ENCODE measurements around the gene APBB1IP.

Gene APBB1IP

DNA sequence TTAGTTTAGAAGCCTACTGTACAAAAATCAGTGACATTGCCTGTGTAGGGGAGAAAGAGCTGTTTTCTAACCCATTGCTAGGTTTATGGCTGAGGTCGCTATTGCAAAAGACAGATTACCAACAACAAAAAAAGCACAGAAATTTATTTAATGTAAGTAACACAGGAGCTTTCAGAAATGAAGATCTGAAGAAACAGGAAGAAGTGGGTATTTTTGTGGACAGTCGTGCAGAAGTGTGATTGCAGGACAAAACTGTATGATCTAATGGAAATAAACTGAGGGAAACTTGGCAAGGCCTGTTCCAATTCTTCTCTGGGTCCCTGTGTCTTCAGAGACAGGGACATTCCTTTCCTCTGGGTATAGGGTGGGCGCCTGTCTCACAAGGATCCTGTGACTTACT, 87.4 kb downstream of the APBB1IP start:
- no peaks in the 10 kb centered on the region for H3K27me3 Mint-ChIP-seq
- no peaks in the 10 kb centered on the region for H3K9me3 Mint-ChIP-seq
- H3K27ac Mint-ChIP-seq = peak overlapping the region; percentile 64
- H3K36me3 Mint-ChIP-seq (ENCODE audit: low read depth) = peaks cover 71% of the 10 kb centered on the region
- peaks cover 38% of the 10 kb centered on the region for H3K4me1 Mint-ChIP-seq (ENCODE audit: low read depth)
- no peak overlapping the region for H3K4me3 Mint-ChIP-seq

DNA sequence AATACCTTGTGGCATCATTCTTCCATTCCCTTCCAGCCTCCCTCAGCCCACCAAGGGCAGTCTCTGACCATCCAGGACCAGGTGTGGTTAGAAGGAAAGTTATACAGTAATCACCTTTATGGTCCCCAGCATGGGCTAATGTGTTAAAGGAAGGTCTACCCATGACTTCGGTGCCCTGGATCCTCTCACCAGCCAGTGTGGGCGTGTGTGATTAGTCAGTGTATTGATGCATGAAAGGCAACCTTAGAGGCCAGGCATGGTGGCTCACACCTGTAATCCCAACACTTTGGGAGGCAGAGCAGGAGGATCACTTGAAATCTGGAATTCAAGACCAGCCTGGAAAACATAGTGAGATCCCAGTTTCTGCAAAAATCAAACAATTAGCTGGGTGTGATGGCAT, 88.9 kb downstream of the APBB1IP start:
- peaks cover 38% of the 10 kb centered on the region for H3K4me1 Mint-ChIP-seq (ENCODE audit: low read depth)
- no peaks in the 10 kb centered on the region for H3K9me3 Mint-ChIP-seq
- H3K27me3 Mint-ChIP-seq = no peaks in the 10 kb centered on the region
- H3K27ac Mint-ChIP-seq = no peak overlapping the region
- H3K4me3 Mint-ChIP-seq = no peak overlapping the region
- H3K36me3 Mint-ChIP-seq (ENCODE audit: low read depth) = peaks cover 65% of the 10 kb centered on the region

DNA sequence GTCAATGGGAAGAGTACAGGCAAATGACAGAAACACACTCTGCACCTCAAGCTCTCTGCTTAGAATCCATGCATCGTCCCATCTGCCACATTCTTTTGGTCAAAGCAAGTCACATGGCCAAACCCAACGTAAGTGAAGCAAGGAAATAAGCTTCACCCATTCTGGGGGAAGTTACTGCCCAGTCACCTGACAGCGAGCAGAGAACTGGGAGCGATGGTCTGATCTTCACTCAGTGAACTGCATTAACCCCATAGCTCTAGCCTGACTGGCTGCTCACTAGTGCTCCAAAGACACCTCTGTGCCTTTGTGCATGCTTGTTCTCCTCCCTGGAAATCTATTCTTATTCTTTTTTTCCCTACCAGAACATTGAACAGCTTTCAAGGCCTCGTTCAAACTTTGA, 89.9 kb downstream of the APBB1IP start:
- H3K4me3 Mint-ChIP-seq = no peak overlapping the region
- H3K4me1 Mint-ChIP-seq (ENCODE audit: low read depth) = peaks cover 36% of the 10 kb centered on the region
- H3K27ac Mint-ChIP-seq = no peak overlapping the region
- peaks cover 61% of the 10 kb centered on the region for H3K36me3 Mint-ChIP-seq (ENCODE audit: low read depth)
- H3K27me3 Mint-ChIP-seq = no peaks in the 10 kb centered on the region
- H3K9me3 Mint-ChIP-seq = no peaks in the 10 kb centered on the region

- no peak overlapping the region for H3K27ac Mint-ChIP-seq
- peaks cover 31% of the 10 kb centered on the region for H3K4me1 Mint-ChIP-seq (ENCODE audit: low read depth)
- no peaks in the 10 kb centered on the region for H3K27me3 Mint-ChIP-seq
- H3K9me3 Mint-ChIP-seq = no peaks in the 10 kb centered on the region
- H3K36me3 Mint-ChIP-seq (ENCODE audit: low read depth) = peaks cover 60% of the 10 kb centered on the region
- no peak overlapping the region for H3K4me3 Mint-ChIP-seq
Measured at GRCh38 chr10:26528715-26529393, 90.7 kb downstream of the APBB1IP start.

DNA sequence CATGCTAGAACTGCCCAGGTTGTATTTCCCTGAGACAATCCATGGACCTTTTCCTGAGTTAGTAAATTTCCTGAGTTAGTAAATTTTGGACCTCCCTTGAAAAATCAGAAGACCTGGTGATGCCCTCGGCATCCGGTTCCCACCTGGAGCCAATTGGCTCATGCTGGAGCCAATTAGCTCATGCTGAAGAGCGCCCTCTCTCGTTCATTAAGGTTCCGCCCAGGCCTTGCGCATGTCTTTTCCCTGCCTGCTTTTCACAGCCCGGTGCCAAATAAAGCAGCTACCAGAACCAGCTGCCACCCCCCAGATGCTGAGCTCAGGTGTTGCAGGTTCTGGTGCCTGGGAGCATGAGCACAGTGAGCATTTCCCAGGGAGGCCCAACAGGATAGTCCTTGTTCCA, 96.2 kb downstream of the APBB1IP start:
- Mint-ChIP-seq H3K4me1 (ENCODE audit: low read depth) (peaks cover 4% of the 10 kb centered on the region), H3K27me3 (no peaks in the 10 kb centered on the region), H3K4me3 (no peak overlapping the region), H3K9me3 (no peaks in the 10 kb centered on the region), H3K27ac (no peak overlapping the region), H3K36me3 (ENCODE audit: low read depth) (peaks cover 59% of the 10 kb centered on the region)

GRCh38 chr10:26540601-26541000, 102.5 kb downstream of the APBB1IP start:
- no peaks in the 10 kb centered on the region for H3K27me3 Mint-ChIP-seq
- no peaks in the 10 kb centered on the region for H3K9me3 Mint-ChIP-seq
- peak overlapping the region; percentile 74 for H3K27ac Mint-ChIP-seq
- H3K4me3 Mint-ChIP-seq = no peak overlapping the region
- H3K4me1 Mint-ChIP-seq (ENCODE audit: low read depth) = peaks cover 46% of the 10 kb centered on the region
- H3K36me3 Mint-ChIP-seq (ENCODE audit: low read depth) = peaks cover 66% of the 10 kb centered on the region

DNA sequence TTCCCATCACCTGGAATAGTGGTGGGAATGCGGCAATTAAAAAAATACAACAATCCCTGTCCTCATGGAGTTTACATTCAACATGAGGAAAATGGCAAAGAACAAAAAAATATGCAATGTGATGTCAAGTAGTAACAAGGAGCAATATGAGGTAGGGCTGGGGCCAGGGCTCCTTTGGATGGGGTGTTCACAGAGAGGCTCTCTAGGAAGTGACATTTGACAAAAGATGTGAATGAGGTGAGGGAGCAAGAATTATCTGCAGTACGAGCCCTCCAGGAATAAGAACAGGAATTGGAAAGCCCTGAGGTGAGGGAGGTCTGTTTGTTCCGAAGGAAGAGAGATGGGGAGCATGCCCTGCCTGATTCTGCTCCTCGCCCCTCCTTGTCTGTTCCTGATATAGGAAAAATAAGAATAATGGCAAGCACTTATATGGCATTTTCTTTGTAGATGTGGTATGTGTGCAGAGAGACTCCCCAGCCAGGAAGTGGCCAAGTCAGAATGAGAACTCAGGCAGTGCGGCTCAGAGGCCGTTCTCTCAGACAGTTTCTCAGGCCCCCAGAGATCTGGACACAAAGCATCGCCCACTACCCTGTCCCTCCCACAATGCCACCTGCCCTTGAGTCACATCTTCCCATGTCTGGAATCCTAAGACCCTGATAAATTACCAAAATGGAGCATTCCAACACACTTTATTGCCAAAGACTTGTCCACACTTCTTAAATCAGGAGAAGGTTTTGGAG, 105.6 kb downstream of the APBB1IP start:
- Mint-ChIP-seq H3K4me3 (no peak overlapping the region), H3K4me1 (ENCODE audit: low read depth) (peaks cover 54% of the 10 kb centered on the region), H3K27ac (peak overlapping the region; percentile 85), H3K36me3 (ENCODE audit: low read depth) (peaks cover 71% of the 10 kb centered on the region), H3K27me3 (no peaks in the 10 kb centered on the region), H3K9me3 (peaks cover 10% of the 10 kb centered on the region)

GRCh38 chr10:26544932-26545331, 106.8 kb downstream of the APBB1IP start:
- no peak overlapping the region for H3K4me3 Mint-ChIP-seq
- H3K36me3 Mint-ChIP-seq (ENCODE audit: low read depth) = peaks cover 75% of the 10 kb centered on the region
- H3K27me3 Mint-ChIP-seq = no peaks in the 10 kb centered on the region
- peaks cover 55% of the 10 kb centered on the region for H3K4me1 Mint-ChIP-seq (ENCODE audit: low read depth)
- H3K27ac Mint-ChIP-seq = no peak overlapping the region
- peaks cover 14% of the 10 kb centered on the region for H3K9me3 Mint-ChIP-seq

DNA sequence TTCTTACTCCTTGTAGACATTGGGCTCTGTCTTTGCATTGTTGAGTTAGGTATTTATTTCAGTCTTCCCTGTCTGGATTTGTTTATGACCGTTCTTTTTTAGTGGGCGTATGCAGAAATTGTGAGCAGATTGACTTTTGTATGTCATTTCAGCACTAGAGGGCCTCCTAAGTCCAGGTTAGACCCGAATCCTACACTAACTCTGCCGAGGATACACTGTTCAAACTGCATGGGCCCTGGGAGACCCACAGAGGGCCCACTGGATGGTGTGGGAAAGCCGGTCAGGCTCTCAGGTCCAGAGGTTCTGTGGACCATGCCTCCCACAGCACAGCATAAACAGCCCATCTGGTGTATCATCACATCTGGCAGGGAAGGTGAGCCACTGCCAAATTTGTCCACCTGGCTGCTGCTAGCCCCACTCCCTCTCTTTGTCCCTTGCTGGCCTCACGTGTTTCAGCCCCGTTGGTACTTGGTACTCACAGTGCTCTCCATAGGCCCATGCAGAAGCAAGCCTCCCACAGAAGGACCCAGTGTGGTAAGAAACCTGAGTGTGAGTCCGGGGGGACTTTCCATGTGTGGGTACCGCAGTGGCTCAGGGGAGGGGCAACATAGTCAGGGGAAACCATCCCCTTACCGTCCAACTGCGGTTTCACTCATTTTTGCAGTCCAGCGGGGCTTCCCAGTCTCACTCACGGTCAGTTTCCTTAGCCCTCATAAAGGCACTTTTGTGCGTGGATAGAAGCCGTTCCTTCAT, 112.8 kb downstream of the APBB1IP start:
- Mint-ChIP-seq H3K4me1 (ENCODE audit: low read depth) (peaks cover 15% of the 10 kb centered on the region), H3K4me3 (no peak overlapping the region), H3K9me3 (peaks cover 24% of the 10 kb centered on the region), H3K27me3 (no peaks in the 10 kb centered on the region), H3K27ac (peak overlapping the region; percentile 33), H3K36me3 (ENCODE audit: low read depth) (peaks cover 91% of the 10 kb centered on the region)

GRCh38 chr10:26554246-26554645, 116.1 kb downstream of the APBB1IP start:
- Mint-ChIP-seq H3K27me3 (no peaks in the 10 kb centered on the region), H3K27ac (peak overlapping the region; percentile 46), H3K36me3 (ENCODE audit: low read depth) (peaks cover 80% of the 10 kb centered on the region), H3K4me3 (no peak overlapping the region), H3K9me3 (peaks cover 14% of the 10 kb centered on the region), H3K4me1 (ENCODE audit: low read depth) (peaks cover 6% of the 10 kb centered on the region)

DNA sequence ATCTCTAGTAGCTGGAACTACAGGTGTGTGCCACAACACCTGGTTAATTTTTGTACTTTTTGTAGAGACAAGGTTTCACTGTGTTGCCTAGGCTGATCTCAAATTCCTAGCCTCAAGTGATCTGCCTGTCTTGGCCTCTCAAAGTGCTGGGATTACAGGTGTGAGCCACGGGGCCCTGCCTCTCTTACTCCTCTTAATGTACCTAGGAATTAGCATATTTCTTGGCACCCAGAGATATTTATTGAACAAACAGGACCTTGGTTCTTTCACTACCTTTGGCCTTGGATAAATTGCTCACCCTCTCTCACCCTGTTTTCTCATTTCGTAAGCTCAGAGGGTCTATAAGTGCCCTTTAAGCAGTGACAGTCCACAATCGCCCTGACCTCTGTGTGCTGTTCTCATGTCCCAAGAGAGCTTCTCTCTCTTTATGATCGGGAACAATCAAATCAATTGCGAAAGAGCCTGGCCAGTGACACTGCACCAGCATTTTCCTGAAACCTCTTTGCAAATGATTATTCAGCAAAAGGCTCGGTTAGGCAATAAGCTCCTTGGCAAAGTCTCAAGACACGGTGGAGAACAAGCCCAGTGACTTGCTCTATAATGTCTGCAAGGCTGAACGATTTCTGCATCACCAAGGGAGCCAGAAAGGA, 117.7 kb downstream of the APBB1IP start:
- peaks cover 75% of the 10 kb centered on the region for H3K36me3 Mint-ChIP-seq (ENCODE audit: low read depth)
- H3K27me3 Mint-ChIP-seq = no peaks in the 10 kb centered on the region
- no peaks in the 10 kb centered on the region for H3K4me1 Mint-ChIP-seq (ENCODE audit: low read depth)
- no peak overlapping the region for H3K4me3 Mint-ChIP-seq
- H3K9me3 Mint-ChIP-seq = peaks cover under 1% of the 10 kb centered on the region
- H3K27ac Mint-ChIP-seq = peak overlapping the region; percentile 12

DNA sequence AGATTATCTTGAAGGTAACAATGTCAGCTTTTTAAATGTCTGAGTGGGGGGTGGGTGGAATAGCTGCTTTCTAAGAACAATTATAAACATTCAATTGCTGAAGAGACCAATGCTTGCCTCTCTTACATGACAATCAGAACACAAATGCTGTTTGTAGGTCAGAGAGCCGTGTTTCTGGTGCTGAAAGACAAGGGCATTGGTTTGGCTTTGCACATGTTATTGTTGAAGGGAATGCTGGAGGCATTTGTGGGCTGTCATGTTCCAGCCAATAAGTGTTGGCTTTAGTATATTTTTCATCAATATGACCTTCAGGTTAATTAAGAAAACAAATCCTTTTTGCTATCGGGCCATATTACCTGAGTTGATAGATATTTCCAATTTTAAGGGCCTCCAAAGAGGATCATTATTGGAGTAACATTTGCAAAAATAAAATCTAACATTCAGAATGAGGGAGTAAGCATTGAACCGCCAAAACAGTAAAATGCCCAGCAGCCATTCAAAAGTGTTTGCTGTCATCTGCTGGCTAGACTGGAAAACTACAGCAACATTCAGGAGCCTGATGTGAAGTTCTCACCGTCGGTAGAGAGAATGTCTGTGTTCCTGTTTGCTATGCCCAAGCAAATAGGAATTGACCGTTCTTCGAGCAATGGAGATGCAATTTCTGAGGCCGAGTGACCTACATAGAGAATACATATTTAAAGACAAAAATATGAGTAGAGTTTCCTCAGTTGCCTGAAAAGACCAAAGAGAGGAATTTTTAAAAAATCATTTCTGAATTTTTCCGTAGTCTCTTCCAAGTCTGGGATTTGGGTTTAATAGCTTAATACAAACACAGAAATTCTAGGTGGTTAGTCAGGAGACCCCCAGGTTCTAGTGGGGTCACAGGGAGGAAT, 118.9 kb downstream of the APBB1IP start:
- H3K36me3 Mint-ChIP-seq (ENCODE audit: low read depth) = peaks cover 73% of the 10 kb centered on the region
- no peaks in the 10 kb centered on the region for H3K27me3 Mint-ChIP-seq
- H3K27ac Mint-ChIP-seq = peak overlapping the region; percentile 27
- no peaks in the 10 kb centered on the region for H3K9me3 Mint-ChIP-seq
- no peaks in the 10 kb centered on the region for H3K4me1 Mint-ChIP-seq (ENCODE audit: low read depth)
- no peak overlapping the region for H3K4me3 Mint-ChIP-seq

DNA sequence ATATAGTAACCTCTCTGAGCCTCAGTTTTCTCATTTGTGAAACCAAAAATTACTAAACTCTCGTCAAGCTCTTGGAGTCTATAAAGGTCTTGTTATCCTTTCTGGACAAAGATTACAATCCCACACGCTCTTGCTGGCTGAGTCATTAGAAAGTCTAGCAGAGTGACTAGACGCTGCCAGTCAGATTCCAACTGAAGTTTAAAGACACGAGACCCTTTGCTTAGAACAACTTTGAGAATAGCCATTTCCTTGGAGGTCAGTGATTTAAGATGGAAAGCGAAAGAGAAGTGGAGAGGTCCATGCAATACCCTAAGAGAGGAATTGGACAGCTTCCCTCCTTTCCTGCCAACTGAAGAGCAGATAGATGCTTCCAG, 119.5 kb downstream of the APBB1IP start:
- peaks cover 71% of the 10 kb centered on the region for H3K36me3 Mint-ChIP-seq (ENCODE audit: low read depth)

More for the DNA sequence above, 119.5 kb downstream of the APBB1IP start:
- Mint-ChIP-seq H3K4me1 (ENCODE audit: low read depth) (no peaks in the 10 kb centered on the region), H3K4me3 (no peak overlapping the region), H3K27ac (peak overlapping the region; percentile 27), H3K27me3 (no peaks in the 10 kb centered on the region), H3K9me3 (no peaks in the 10 kb centered on the region)
